Thoracic aorta (tissue), 2 donors: ENCODE measurements around the gene KPNB1. TPM values are rescaled to one million over a fixed set of nuclear protein-coding genes. Genes with fewer than 3 reads are reported as not detected.

Experiments used
- ATAC-seq: fragments of 150-250 bp; one replicate; pipeline ENCODE4 v1.8.0; 2017; ENCODE audit warnings: low read depth; ENCODE audit not compliant: insufficient number of reproducible peaks, low FRiP score
- DNase-seq: peaks from one replicate; pipeline ENCODE4 v3.0.0-alpha.2; 2020; ENCODE audit warnings: low spot score
- H3K27ac ChIP-seq, 2 donors: fragments of 200-600 bp; sonication (generic); 1 replicate in 1 of 2; 2 replicates in 1 of 2; pipeline ENCODE4 v1.5.1; 2016; ENCODE audit warnings: mild to moderate bottlenecking in 2 of 2, moderate library complexity in 2 of 2
- H3K27me3 ChIP-seq: fragments of 200-600 bp; sonication (generic); replicated peaks from 2 replicates; pipeline ENCODE4 v1.6.0; 2016; ENCODE audit warnings: mild to moderate bottlenecking; ENCODE audit not compliant: insufficient read depth
- H3K36me3 ChIP-seq: fragments of 200-600 bp; sonication (generic); one replicate; pipeline ENCODE4 v1.5.1; 2016
- H3K4me1 ChIP-seq, 2 donors: fragments of 200-600 bp; sonication (generic); 1 replicate in 1 of 2; 2 replicates in 1 of 2; pipeline versions ENCODE4 v1.5.1 to v1.6.0; 2016; ENCODE audit warnings: low read depth in 2 of 2, mild to moderate bottlenecking in 1 of 2; ENCODE audit not compliant: control insufficient read depth in 1 of 2
- H3K4me3 ChIP-seq: fragments of 200-600 bp; sonication (generic); 2 replicates; pipeline ENCODE4 v1.5.1; 2016; ENCODE audit warnings: mild to moderate bottlenecking
- H3K9me3 ChIP-seq: fragments of 200-600 bp; sonication (generic); 2 replicates; pipeline ENCODE4 v1.5.1; 2016
- CTCF ChIP-seq: fragments of 200-600 bp; sonication (generic); IDR thresholded peaks from one replicate; pipeline ENCODE4 v1.5.1; 2019; ENCODE audit warnings: antibody characterized with exemption
- total RNA-seq, 2 donors: library from RNA; depleted of rRNA; stranded (reverse); fragments of >200 nt; gene quantifications; one replicate each; pipeline versions ENCODE4 v1.1.0 to v1.2.3, GENCODE V29; 2016

KPNB1 gene
- total RNA-seq, 2 donors from 2014 or later = 199 to 223 TPM

DNA sequence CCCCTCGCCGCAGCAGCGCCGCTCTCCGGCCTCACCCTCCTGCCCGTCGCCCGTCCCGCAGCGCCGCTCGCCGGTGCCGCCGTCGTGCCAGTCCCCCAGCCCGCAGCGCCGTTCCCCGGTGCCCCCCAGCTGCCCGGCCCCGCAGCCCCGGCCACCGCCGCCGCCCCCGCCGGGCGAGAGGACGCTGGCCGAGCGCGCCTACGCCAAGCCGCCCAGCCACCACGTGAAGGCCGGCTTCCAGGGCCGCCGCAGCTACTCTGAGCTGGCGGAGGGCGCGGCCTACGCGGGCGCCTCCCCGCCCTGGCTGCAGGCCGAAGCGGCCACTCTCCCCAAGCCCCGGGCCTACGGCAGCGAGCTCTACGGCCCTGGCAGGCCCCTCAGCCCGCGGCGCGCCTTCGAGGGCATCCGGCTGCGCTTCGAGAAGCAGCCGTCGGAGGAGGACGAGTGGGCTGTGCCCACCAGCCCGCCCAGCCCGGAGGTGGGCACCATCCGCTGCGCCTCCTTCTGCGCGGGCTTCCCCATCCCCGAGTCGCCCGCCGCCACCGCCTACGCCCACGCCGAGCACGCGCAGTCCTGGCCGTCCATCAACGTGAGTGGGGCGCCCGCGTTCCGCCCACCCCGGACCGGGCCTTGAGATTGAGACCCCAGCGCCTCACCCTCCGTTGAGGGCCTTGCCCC is 59.3 kb downstream of the KPNB1 start:
- Histone ChIP-seq H3K4me3 (peak overlapping the region; percentile 41), H3K4me1 (peaks cover 0 to 25% of the 10 kb centered on the region in 2 donors), H3K9me3 (no peaks in the 10 kb centered on the region), H3K27ac (no peak overlapping the region), H3K27me3 (no peaks in the 10 kb centered on the region), H3K36me3 (peaks cover 4% of the 10 kb centered on the region)
- no peak for TF ChIP-seq CTCF
- DNase-seq (no peak), ATAC-seq (no peak)

GRCh38 chr17:47709594-47709993 is 59.9 kb downstream of the KPNB1 start:
- H3K4me3 ChIP-seq = no peak overlapping the region
- no peaks in the 10 kb centered on the region for H3K9me3 ChIP-seq
- H3K4me1 ChIP-seq = peaks cover 0 to 25% of the 10 kb centered on the region in 2 donors
- no peak overlapping the region for H3K27ac ChIP-seq
- H3K27me3 ChIP-seq = no peaks in the 10 kb centered on the region
- TF ChIP-seq CTCF = no peak
- ATAC-seq (no peak), DNase-seq (no peak)
- H3K36me3 ChIP-seq = peaks cover 4% of the 10 kb centered on the region

DNA sequence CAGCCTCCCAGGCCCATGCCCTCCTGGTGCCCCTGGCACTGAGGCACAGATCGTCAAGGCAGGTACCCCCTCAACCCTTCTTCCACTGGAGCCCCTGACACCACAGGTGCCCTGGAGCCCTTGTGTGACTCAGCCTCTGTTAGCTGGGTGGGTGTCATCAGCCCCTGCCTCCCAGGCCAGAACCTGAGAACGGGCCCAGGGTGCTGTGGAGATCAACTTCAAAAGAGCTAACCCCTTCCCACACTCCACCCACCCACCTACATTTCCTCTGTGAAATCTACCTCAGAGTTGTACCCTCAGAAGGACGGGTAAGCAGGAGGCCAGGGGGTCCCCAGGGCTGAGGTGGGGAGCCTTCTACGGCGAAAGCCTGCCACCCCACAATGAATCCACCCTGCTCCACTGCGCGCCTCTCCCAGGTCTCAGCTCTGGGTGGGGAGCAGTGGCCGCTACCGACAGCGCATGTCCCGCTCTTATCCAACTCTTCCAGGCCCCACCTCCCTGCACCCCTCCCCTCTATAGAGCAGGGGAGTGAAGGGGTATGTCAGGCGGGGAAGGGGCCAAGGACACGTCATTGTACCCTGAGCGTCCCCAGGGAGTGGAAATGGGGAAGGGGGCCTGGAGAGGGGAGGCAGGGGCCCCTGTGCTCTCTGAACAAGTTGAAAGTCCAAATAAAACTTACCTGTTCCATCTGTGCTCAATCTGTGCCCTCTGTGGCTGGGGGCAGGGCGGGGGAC is 61.8 kb downstream of the KPNB1 start:
- Histone ChIP-seq H3K36me3 (peaks cover 4% of the 10 kb centered on the region), H3K27me3 (no peaks in the 10 kb centered on the region), H3K9me3 (no peaks in the 10 kb centered on the region), H3K27ac (no peak overlapping the region), H3K4me3 (no peak overlapping the region), H3K4me1 (peaks cover 0 to 21% of the 10 kb centered on the region in 2 donors)
- no peak for TF ChIP-seq CTCF
- ATAC-seq = no peak
- DNase-seq = no peak

DNA sequence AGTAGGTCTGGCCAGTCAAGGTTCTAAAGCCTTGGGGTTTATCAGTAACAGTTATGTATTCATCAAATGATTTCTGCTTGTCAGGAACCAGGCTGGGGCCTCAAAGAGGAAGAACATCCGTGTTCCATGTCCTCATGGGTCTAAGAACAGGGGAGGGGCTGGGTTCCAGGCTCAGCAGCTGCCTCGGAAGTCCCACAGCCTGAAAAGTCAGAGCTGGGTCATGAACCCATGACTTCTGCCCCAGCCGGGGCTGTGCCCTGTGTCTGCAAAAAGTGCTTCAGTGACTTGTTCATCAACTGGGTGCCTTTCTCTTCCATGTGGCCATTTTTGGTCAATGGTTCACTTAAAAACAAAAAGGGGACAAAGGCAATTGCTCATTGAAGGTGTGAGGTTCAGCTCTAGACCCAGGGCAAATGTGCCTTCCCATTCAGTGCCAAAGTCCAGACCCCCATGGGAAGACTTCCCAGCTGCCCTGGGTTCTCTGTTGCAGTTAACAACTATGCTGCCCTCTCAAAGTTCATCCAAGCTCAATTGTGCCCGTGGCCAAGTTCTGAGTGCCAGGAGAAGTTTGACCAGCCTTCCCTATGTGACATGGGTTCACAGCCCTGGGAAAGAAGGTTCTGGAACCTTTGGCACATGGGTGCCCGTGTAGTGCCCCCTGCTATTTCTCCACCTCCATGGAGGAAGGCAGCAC is 62.8 kb downstream of the KPNB1 start:
- no peak for TF ChIP-seq CTCF
- no peaks in the 10 kb centered on the region for H3K27me3 ChIP-seq
- H3K4me3 ChIP-seq = no peak overlapping the region
- ATAC-seq = no peak
- no peak overlapping the region for H3K27ac ChIP-seq
- H3K4me1 ChIP-seq = peaks cover 0 to 14% of the 10 kb centered on the region in 2 donors
- peaks cover 4% of the 10 kb centered on the region for H3K36me3 ChIP-seq
- no peaks in the 10 kb centered on the region for H3K9me3 ChIP-seq
- DNase-seq = no peak
